Endothelial cell of umbilical vein (primary cell): ENCODE data around the gene WTAP. TPM values are rescaled to one million over a fixed set of nuclear protein-coding genes. Genes with fewer than 3 reads are reported as not detected.

Source experiments
- BruUV-seq: library from RNA; stranded (reverse); fragments of 400-500 nt; replicated peaks from 2 replicates; lab custom pipeline; 2021; lab: Mats Ljungman, UMichigan
- CTCF ChIA-PET: fragments of 300-600, 350-600 bp; sonication (Branson Sonifier 250); formaldehyde crosslinking; loops from one replicate; lab custom pipeline; 2021; ENCODE audit warnings: antibody characterized with exemption, inconsistent platforms; lab: Charles Lee
- POLR2A ChIA-PET: fragments of 300-600, 350-600 bp; sonication (Branson Sonifier 250); formaldehyde crosslinking; loops from one replicate; lab custom pipeline; 2021; ENCODE audit warnings: antibody characterized with exemption, inconsistent platforms; lab: Charles Lee
- DNase-seq: peaks from one replicate; pipeline ENCODE4 v3.0.0-alpha.2; 2011; ENCODE audit warnings: low read depth, low spot score
- FAIRE-seq: peaks from 2 replicates; lab custom pipeline; 2011; peaks lifted over from hg19 to GRCh38; lab: Jason Lieb, UNC
- H2AFZ ChIP-seq: 2 replicates; pipeline ENCODE4 v1.6.0; 2012; ENCODE audit warnings: low read depth, low read length, control low read depth, inconsistent platforms
- H3K27ac ChIP-seq: 2 replicates; pipeline ENCODE4 v1.5.1; 2011; ENCODE audit warnings: low read depth, mild to moderate bottlenecking, control low read depth, low read length, moderate library complexity; ENCODE audit not compliant: insufficient read depth
- H3K27me3 ChIP-seq, 2 experiments: 2 replicates each; pipeline versions ENCODE4 v1.6.0 to v1.6.1; 2011; ENCODE audit warnings: low read length in 2 of 2, mixed read lengths in 1 of 2; ENCODE audit not compliant: control insufficient read depth in 2 of 2, insufficient read depth in 2 of 2
- H3K36me3 ChIP-seq, 2 experiments: 2 replicates in 1 of 2; 3 replicates in 1 of 2; pipeline ENCODE4 v1.5.1; 2011; ENCODE audit warnings: low read length in 2 of 2, mild to moderate bottlenecking in 1 of 2, moderate library complexity in 1 of 2; ENCODE audit not compliant: control insufficient read depth in 2 of 2, insufficient read depth in 2 of 2; ENCODE audit errors: extremely low read depth in 1 of 2
- H3K4me1 ChIP-seq: 3 replicates; pipeline ENCODE4 v1.5.1; 2011; ENCODE audit warnings: mild to moderate bottlenecking, low read length; ENCODE audit not compliant: control insufficient read depth, insufficient read depth; ENCODE audit errors: extremely low read depth
- H3K4me2 ChIP-seq: 2 replicates; pipeline ENCODE4 v1.6.1; 2011; ENCODE audit warnings: low read length, control low read depth, mixed read lengths; ENCODE audit not compliant: insufficient read depth
- H3K4me3 ChIP-seq, 3 experiments: fragments of 200-600 bp in 1 of 3; sonication (generic), shearing (Covaris generic) in 1 of 3; replicated peaks in 1 of 3; 2 replicates each; pipeline ENCODE4 v1.5.1; 2011 to 2016; ENCODE audit warnings: control low read depth in 3 of 3, low read length in 3 of 3, mild to moderate bottlenecking in 2 of 3, inconsistent platforms in 1 of 3, low read depth in 1 of 3, moderate library complexity in 1 of 3; ENCODE audit not compliant: insufficient read depth in 1 of 3
- H3K79me2 ChIP-seq: 2 replicates; pipeline ENCODE4 v1.6.0; 2012; ENCODE audit warnings: low read length, inconsistent platforms; ENCODE audit not compliant: control insufficient read depth, insufficient read depth
- H3K9ac ChIP-seq: replicated peaks from 2 replicates; pipeline ENCODE3; 2011; ENCODE audit warnings: low read length, control low read depth; ENCODE audit not compliant: insufficient read depth; ENCODE audit errors: extremely low read depth
- H3K9me1 ChIP-seq: replicated peaks from 3 replicates; pipeline ENCODE4 v1.6.0; 2011; ENCODE audit warnings: mild to moderate bottlenecking, low read length; ENCODE audit not compliant: control insufficient read depth, insufficient read depth; ENCODE audit errors: extremely low read depth
- H3K9me3 ChIP-seq: replicated peaks from 2 replicates; pipeline ENCODE4 v1.5.1; 2012; ENCODE audit warnings: low read length, inconsistent platforms; ENCODE audit not compliant: control insufficient read depth, insufficient read depth
- H4K20me1 ChIP-seq: replicated peaks from 2 replicates; pipeline ENCODE3; 2011; ENCODE audit warnings: mild to moderate bottlenecking, low read length; ENCODE audit not compliant: control insufficient read depth, insufficient read depth; ENCODE audit errors: extremely low read depth
- CTCF ChIP-seq, 2 donors: IDR thresholded peaks; 1 replicate in 1 of 2; 2 replicates in 1 of 2; pipeline ENCODE4 v1.5.1; 2011; ENCODE audit warnings: low read length in 2 of 2, mild to moderate bottlenecking in 2 of 2, moderate library complexity in 2 of 2, control low read depth in 1 of 2, inconsistent platforms in 1 of 2, low read depth in 1 of 2; ENCODE audit not compliant: insufficient read depth in 1 of 2; ENCODE audit errors: extremely low read depth in 1 of 2
- EZH2 ChIP-seq: IDR thresholded peaks from 2 replicates; pipeline ENCODE4 v1.6.1; 2012; ENCODE audit warnings: borderline replicate concordance, low read depth, mild to moderate bottlenecking, moderate library complexity, low read length, inconsistent platforms; ENCODE audit not compliant: severe bottlenecking
- FOS ChIP-seq: IDR thresholded peaks from 2 replicates; pipeline ENCODE4 v1.6.1; 2011; ENCODE audit warnings: mild to moderate bottlenecking, low read length, moderate library complexity, borderline replicate concordance; ENCODE audit not compliant: insufficient read depth
- GATA2 ChIP-seq: IDR thresholded peaks from 2 replicates; pipeline ENCODE4 v1.7.0; 2011; ENCODE audit warnings: low read depth, mild to moderate bottlenecking, moderate library complexity, mixed read lengths, low read length; ENCODE audit not compliant: insufficient read length, insufficient read depth
- POLR2A ChIP-seq: IDR thresholded peaks from 2 replicates; pipeline ENCODE4 v1.6.1; 2012; ENCODE audit warnings: low read depth, mild to moderate bottlenecking, control low read depth, low read length
- POLR2AphosphoS5 ChIP-seq: IDR thresholded peaks from 2 replicates; pipeline ENCODE4 v1.6.1; 2012; ENCODE audit warnings: low read depth, mild to moderate bottlenecking, control low read depth, low read length, moderate library complexity; ENCODE audit not compliant: insufficient read depth
- dilution Hi-C: fragments of 300-500 bp; cut with MboI; formaldehyde crosslinking; loops from one replicate; pipeline ENCODE4 v1.15.0; 2019; ENCODE audit warnings: low sequenced_read_pairs; ENCODE audit not compliant: extremely low pct_ligation_motif_present
- intact Hi-C: fragments of 100-400 bp; cut with micrococcal nuclease; formaldehyde crosslinking; loops from one replicate; pipeline ENCODE4 v1.10.0; 2022
- polyA plus RNA-seq, 4 experiments: library from polyadenylated mRNA; depleted of rRNA in 3 of 4; stranded (reverse) in 3 of 4; unstranded in 1 of 4; fragments of >200 nt; gene quantifications; 2 replicates each; pipeline versions ENCODE4 v1.2.1 to v1.2.3, GENCODE V29; 2011 to 2012; ENCODE audit warnings: missing spikeins in 1 of 4
- total RNA-seq: library from RNA; stranded (reverse); gene quantifications from 2 replicates; pipeline ENCODE4 v1.2.3, GENCODE V29; 2021

WTAP gene
- total and polyA plus RNA-seq, 2 donors (not counting 3 experiments of a cell fraction or from before 2014, with no cell fraction given) = 21.7 to 81.6 TPM

GRCh38 chr6:159727717-159728445, 575 bp downstream of the WTAP start:
- ChIA-PET POLR2A (interaction anchor here (1.4 to 3.3 kb wide), 3 partner anchors 36 to 62 kb away, joined by 3 to 21 read pairs (median 18); partner anchors contain the start of genes MRPL18 and TCP1), CTCF (interaction anchor here (1.1 to 2.8 kb wide), 4 partner anchors 10 to 36 kb away, joined by 3 to 12 read pairs (median 4); no protein-coding TSS in a partner anchor)
- Histone ChIP-seq H3K79me2 (peaks cover 74% of the 10 kb centered on the region), H3K9ac (peak overlapping the region; percentile 98), H3K9me1 (no peaks in the 10 kb centered on the region), H3K36me3 (no peaks in the 10 kb centered on the region), H3K4me2 (peak overlapping the region; percentile 99), H3K9me3 (no peaks in the 10 kb centered on the region), H3K27me3 (no peaks in the 10 kb centered on the region), H3K27ac (peak overlapping the region; percentile 93), H3K4me3 (peak overlapping the region; percentile 83 to 100 (median 89)), H2AFZ (peak overlapping the region; percentile 61), H3K4me1 (peaks cover 21% of the 10 kb centered on the region), H4K20me1 (peaks cover 20% of the 10 kb centered on the region)
- DNase-seq (peak; percentile 63), FAIRE-seq (peak; percentile 8)
- dilution Hi-C loops (no loop called here), intact Hi-C loops (loop anchor here (1.0 kb wide), 4 partner anchors 34 to 253 kb away; partner anchors contain the start of genes ACAT2, SOD2 and TCP1)
- TF ChIP-seq POLR2A (no peak), GATA2 (no peak), CTCF (IDR thresholded peaks at IDR 0.05; ENCODE audit: extremely low read depth in 1 of 2, insufficient read depth in 1 of 2, low read depth in 1 of 2, low read length in 2 of 2) (no peak), FOS (no peak), POLR2AphosphoS5 (no peak), EZH2 (no peak)
- TSS peak; percentile 34 for BruUV-seq
